Left cardiac atrium (tissue), 4 donors: ENCODE measurements around the gene STN1. TPM values are rescaled to one million over a fixed set of nuclear protein-coding genes. Genes with fewer than 3 reads are reported as not detected.

ENCODE experiments used
- ATAC-seq, 2 donors: fragments of 200-7000 bp; cut with Tn5 transposase; one replicate each; pipeline ENCODE4 v1.9.1; 2020; ENCODE audit warnings: mild to moderate bottlenecking in 2 of 2, moderate library complexity in 2 of 2
- DNase-seq: peaks from one replicate; pipeline ENCODE4 v3.0.0-alpha.2; 2020
- intact Hi-C, 2 donors: fragments of 100-400 bp; cut with DNase I; formaldehyde crosslinking; loops; one replicate each; pipeline versions ENCODE4 v1.14.1 to v1.15.1; 2022 to 2023
- total RNA-seq, 2 donors: library from RNA; stranded (reverse); fragmentation: NEBNext Ultra II Directional; extraction: Animal tissue kit (Norgen Biotek cat#: 25700); gene quantifications; one replicate each; pipeline ENCODE4 v1.2.1, GENCODE V29; 2021
- donor health status: DM: no; HTN: yes; CAD: no.
- donor health status: DM: no; HTN: yes; CAD: no; lungs with severe emphysema.
- donor health status: DM: yes; HTN: yes; CAD: no.
- donor health status: Dilated cardiomyopathy.

Gene STN1
- total RNA-seq, 2 donors from 2014 or later: 26.7 to 28.5 TPM

DNA sequence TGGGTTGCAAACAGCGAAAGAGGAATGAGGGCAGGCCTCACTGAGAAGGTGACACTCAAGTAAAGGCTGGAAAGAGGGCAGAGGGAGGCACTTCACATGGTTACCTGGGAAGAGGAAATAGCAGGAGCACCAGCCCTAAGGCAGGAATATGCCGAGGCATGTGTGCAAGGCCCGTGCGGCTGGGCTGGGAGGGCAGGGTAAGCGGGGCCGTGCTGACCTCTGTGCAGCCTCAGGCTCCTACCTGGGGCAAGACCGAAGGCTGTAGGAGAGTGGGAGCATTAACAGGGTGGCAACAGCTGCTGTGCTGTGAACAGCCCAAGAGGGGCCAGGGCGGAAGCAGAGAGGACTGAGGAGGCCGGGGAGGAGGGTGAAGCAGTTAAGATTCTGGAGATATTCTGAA lies 38.6 kb downstream of the STN1 start:
- no peak for DNase-seq
- intact Hi-C loops: no loop called here
- ATAC-seq: no peak

DNA sequence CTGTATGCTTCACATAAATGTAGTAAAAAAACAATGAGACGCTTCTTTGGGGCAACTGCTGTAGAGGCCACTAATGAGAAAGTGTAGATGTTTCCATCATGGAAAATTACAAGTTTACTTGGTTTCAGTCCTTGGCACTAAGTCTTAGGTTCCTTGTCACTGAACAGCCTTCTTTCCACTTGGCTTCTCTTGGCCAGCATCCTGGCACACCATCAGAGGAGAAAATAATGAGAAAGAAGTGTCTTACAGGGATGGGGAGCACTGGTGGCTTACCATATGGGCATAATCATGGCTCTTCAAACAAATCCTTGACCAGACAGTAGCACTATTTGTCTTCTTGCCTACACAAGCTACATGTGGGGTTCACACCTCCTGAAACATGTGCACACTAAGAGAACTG lies 40.1 kb downstream of the STN1 start:
- intact Hi-C loops: no loop called here
- ATAC-seq (no peak), DNase-seq (no peak)

DNA sequence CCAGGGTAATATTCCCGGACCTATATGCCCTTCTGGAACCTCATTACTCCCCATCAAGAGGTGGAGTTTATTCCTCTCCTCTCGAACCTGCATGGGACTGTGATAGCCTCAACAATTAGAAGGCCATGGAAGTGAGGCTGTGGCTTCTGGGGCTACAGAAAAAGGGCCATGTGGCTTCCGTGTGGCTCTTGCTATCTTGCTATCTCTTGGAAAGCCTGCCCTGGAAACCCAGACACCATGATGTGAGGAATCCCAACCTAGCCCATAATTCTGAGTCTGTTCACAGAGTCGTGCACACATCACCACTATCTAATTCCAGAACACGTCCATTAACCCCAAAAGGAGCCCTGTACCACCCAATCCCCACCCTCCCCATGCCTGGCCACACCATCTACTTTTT lies 41.8 kb downstream of the STN1 start:
- DNase-seq: no peak
- intact Hi-C loops: no loop called here
- ATAC-seq: no peak

DNA sequence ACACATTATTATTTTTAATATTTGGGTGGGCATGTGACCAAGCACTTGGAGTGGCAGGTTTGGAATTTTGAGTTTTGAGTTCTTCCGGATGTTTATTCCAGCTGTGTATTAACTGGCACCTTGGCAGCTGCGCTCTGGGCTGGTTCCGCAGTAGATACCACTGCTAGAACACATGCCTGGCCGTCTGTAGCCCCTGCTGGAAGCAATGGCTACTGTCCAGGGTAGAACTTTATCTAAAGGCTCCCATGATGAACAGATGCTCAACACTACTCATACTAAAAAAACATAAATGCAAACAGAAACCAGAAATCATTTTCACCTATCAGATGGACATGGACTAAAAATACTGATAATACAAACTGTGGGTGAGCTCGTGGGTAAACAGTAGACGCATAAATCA lies 43.3 kb downstream of the STN1 start:
- no peak for ATAC-seq
- DNase-seq: no peak
- intact Hi-C loops: no loop called here

DNA sequence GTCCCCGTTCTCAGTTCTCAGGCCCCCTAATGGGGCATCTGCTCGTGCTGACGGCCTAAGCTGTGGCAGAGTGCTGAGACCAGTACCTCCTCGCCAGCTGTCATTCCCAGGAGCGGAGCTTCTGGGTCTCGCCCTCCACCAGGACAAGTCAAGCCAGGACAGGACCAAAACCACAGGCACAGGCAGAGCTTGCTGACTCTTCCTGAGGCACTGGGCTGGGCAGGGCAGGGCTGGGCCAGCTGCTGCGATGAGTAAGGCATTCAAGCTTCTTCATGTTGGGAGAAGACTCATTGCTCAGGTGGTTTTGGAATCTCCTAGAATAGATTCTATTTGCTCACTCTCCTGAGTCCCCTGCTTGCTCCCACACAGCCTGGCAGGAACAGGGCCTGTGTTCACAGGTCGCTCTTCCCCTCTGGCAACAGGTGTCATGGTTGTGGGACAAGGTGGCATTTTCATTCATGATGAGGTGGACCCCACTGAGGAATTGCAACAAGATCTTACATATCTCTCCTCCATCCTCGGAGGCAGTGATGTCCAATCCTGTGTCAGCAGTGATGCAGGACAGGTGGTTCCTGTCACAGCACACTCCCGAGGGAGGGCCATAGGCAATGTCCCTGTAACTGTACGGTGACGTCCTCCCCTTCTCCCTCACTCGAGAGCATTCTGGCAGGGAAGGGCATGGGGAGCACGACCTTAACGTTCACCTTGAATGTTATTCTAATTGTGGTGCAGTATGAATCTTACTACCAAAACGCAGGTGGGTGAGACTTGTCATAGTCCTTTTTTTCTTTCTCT lies 45.6 kb downstream of the STN1 start:
- intact Hi-C loops: no loop called here
- DNase-seq: no peak
- ATAC-seq: no peak

DNA sequence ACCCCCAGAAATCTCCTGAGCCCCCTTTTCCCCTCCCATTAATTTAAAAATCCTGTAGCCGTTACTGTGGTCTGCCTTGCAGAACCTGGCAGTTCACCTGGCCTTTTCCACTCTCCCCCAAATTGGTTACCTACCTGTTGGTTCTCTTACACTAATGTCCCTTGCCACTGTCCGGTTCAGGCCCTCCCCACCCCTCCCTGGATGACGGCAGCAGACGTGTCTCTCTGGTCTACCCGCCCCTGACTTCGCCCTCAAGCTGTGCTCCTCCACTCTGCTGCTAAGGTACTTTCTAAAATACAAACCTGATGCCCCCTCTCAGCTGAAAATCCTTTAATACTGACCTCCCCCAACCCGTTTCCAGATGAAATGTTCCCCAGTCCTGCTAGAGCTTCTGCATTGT lies 47.0 kb downstream of the STN1 start:
- ATAC-seq (no peak), DNase-seq (no peak)
- intact Hi-C loops: no loop called here

DNA sequence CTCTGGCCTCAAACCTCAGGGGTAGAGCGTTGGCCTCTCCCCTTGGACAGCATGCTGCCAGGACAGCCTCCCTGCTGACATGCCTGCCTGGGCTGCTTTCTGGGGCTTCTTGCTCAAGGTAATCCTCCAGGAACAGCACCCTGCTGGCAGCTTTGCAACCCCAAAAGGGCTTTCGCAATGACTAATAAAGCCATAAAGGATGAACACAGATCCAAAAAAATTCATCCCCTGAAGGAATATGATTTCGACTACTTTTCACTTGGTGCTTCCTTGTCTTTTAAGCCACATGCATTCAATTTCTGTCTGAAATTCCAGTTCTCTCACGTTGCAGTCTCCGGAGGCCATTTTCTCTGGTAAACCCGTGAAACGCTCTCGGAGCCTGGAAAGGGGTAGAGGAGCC lies 47.5 kb downstream of the STN1 start:
- ATAC-seq (peak in 1 of 2 donors; percentile 76), DNase-seq (no peak)
- intact Hi-C loops: no loop called here

DNA sequence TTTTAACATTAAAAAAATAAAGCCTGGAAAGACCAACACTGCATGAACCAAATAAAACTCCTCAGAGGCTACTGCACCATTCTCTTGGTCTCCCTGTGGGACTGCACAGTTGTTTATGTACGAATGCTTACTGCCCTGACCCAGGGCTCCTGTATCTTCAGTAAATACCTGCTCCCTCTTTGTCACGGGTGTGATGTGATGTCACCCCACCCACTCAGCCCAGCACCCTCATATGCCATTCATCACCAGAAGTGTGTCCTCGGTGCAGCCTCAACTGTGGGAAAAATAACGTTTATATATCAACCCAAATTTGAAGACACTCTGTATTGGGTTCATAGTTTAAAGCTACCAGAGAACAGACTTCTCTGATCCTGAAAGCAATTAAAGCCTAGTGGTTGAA lies 48.6 kb downstream of the STN1 start:
- no peak for ATAC-seq
- intact Hi-C loops: loop anchor here in 1 of 2 donors (10.0 kb wide), 1 partner anchor 265 kb away; no protein-coding TSS in a partner anchor

DNA sequence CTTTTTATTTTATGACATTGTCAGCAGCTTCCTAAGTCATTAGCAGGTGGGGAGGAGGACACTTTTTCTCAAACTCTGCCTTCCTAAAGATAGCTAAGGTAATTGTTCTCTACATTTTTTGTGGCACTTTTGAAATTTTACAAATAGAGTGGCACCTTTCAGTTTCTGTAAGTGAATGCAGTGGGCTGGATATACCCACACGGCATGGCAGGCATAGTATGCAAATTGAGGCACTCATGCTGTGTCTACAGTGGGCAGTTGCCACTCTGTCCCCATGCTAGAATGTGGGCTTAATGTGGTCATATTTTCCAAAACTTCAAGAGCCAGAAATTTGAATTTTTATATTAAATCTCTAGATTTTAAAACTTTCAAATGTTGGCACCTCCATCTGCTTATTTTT lies 49.8 kb downstream of the STN1 start:
- ATAC-seq (no peak), DNase-seq (no peak)
- intact Hi-C loops: loop anchor here in 1 of 2 donors (10.0 kb wide), 1 partner anchor 263 kb away; no protein-coding TSS in a partner anchor

More for the DNA sequence above, 48.6 kb downstream of the STN1 start:
- DNase-seq: no peak

DNA sequence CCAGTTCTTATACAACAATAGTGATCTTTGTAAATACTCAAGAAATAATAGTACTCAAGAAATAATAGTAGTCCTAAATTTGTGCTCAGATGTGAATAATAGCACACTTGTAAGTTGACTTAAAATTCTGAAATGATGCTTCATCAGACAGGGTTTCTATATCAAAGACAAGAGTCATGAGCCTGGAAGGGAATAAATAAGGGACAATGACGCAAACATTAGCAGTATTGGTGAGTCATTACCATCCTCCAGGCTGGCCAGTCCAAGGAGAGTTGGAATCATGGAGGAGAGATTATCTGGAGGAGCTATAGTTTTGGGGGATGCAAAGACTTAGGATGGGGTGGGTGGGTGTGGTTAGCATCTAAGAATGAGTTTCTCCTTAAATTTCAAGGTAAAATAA lies 56.5 kb downstream of the STN1 start:
- no peak for ATAC-seq
- DNase-seq: no peak
- intact Hi-C loops: loop anchor here in 1 of 2 donors (10.0 kb wide), 1 partner anchor 257 kb away; no protein-coding TSS in a partner anchor

DNA sequence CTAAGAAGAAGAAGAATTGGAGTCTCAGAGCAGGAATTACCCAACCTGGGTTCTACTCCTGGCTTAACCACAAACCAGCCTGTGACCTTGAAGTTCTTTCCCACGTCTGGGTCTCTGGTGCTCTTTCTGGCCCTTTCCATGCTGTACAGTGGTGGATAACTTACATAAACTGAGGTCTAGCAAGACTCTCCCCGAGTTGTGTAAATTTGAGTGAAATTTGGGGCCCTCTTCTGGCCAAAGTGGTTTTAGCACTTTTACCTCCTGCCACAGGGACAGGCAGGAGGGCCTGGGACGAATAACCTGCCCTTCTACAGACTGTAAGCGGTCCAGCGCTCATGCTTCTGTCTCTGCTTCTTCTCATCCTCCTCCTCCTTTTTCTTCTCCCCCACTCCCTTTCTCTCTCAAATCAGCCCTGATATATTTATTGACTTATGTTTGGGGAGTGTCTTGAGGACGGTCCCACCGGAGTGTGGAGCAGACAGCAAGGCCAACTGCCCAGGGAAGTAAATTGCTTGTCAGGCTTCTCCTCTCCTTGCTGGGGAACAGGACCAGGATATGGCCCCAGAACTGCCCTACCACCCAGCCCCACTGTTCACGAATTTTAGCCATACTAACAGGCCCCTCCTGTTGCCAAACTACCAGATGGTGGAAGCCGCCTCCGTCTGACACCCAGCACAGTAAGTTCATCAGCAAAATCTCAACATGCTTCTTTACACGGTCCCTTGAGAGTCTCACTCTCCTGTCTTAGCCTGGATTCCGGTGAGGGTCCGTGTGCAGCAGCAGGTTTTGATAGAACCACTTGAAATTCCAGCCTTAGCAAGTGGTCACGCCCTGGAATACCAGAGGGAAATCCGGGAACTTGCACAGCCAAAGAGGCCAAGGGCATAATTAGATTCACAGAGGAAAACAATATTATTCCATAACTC lies 58.6 kb downstream of the STN1 start:
- intact Hi-C loops: loop anchor here (2.0 to 10.0 kb wide), 5 partner anchors 75 to 255 kb away; no protein-coding TSS in a partner anchor
- peak; percentile 62 to 71 for ATAC-seq
- no peak for DNase-seq

DNA sequence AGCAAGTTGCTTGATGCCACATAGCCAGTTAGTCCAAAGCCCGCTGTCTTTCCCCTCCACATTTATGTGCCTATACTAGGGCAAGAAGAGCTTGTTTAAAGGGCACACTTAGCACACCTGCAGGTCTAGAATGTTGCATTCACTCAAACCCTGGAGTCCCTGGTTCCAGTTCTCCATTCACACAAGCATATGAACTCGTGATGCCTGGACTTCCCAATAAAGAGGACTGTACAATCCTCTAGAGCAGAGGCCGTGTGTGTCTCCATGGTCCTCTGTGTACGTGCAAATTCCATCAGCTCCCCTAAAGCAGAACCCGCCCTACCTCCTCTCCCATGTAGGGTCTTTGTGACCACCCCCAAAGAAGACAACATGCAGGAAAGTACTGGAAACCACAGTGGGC lies 59.6 kb downstream of the STN1 start:
- no peak for DNase-seq
- intact Hi-C loops: loop anchor here (2.0 to 10.0 kb wide), 4 partner anchors 74 to 146 kb away; no protein-coding TSS in a partner anchor
- ATAC-seq: no peak

DNA sequence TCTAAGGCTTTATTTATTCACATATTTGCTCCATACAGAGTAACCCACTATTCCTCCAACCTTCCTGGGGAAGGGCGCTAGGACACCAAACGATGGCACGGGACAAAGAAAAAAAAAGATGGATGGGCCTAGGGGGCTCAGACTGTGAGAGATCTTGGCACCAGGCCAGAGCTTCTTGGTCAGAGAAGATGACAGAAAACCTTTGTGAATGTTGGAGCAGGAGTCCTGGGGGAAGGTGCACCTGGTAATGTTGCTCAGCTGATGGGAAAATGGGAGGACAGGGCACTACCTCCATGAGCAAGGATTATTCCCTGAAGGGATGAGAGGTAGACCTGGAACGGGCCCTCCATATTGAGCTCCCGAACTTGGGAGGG lies 61.2 kb downstream of the STN1 start:
- DNase-seq (no peak), ATAC-seq (no peak)
- intact Hi-C loops: loop anchor here (10.0 kb wide), 2 partner anchors 72 to 82 kb away; no protein-coding TSS in a partner anchor

DNA sequence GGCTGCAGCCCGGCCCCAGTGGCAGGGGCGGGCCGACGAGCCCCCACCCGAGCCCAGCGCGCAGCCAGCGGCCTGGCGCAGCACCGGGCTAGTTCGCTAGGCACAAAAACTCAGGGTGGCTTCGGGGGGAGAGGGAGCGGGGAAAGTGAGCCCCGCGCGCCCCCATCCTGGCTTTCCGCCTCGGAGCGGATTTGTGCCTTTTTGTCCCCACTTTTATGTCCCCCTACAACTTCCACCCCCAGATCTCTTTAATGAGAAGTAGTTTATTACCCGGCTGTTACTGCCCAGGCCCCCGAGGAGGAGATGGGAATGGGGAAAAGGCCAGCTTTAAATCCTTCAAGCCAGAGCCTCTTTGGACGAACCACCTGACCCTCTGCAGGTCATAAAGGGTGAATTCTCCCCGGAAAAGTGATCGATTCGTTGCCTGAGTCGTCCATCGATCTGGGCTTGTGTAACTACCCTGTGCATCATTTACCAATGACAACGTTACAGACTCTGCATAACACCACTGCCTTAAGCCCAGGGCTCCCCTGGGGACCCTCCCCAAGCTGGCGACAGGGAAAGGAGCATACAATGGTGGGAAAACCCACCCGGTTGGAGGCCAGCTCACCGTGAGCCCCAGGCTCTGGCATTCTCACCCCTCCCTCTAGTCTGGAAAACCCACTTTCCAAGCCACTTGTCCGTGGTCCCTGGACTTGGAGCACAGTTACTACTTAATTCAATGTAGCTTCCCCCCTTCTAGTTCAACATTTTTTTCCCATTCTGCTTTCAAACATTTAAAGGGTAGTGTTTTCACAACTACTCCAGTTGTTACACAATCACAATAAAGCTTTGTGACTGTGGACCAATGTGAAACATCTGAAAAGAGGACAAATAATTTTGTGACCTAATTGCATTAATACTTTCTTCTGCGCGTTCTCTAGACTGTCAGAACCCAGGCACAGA lies 61.9 kb downstream of the STN1 start:
- intact Hi-C loops: loop anchor here (10.0 kb wide), 2 partner anchors 71 to 81 kb away; no protein-coding TSS in a partner anchor
- DNase-seq (no peak), ATAC-seq (no peak)

DNA sequence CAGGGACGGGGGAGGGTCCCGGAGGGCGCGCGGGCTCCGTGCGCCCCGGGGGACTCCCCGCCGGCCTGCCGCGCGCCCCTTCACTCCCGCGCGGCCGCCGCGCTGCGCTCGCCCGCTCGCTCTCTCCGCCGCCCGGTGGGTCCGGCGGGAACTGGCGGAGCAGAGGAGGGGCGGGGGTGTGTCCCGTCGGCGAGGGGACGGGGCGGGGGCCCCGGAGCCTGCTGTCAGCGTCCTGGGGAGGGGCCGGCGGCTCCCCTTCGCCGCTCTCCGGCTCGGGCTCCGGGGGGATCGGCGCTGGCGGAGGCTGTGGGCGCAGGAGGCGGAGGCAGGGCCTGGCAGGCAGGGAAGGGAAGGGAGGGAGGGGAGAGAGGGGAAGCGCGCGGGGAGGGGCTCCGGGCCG lies 62.6 kb downstream of the STN1 start, which contains the start of gene SH3PXD2A:
Gene SH3PXD2A, minus strand, starts transcription at position 153 of the 400 bp plus-strand sequence. CDS start 310 bp downstream, outside the sequence.
- intact Hi-C loops: loop anchor here (10.0 kb wide), 2 partner anchors 71 to 81 kb away; no protein-coding TSS in a partner anchor
- ATAC-seq (peak; percentile 21 to 42), DNase-seq (peak; percentile 64)

DNA sequence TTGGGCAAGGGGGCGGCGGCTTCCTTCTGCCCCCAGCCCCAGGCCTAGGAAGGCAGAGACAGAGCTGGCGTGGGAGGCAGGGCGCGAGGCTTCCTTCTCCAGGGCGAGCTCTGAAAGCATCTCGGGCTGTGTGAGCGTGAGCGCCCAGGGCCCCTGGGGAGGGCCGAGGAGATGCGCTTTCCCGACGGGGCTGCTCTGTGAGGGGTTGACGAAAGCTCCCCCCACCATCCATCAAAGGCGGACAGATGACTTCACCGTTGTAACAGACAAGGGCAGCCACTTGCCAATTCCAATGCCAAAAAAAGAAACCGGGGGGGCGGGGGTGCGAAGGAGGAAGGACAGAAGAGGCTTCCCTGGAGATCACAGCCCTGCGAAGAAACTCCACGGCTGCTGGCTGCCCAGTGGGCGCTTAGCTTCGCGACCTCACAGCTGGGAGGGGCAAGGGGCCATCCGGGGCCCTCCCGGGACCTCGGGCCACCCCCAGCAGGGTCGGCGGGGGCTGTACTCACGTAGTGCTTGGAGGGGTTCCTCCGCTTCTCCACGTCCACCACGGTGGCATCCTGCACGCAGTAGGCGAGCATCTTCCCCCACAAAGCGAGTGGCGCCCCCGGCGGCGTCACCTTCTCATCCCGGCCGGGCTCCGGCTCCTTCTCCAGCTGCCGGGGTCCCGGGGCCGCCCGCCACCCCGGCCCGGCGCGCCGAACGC lies 63.1 kb downstream of the STN1 start:
- intact Hi-C loops: loop anchor here (10.0 kb wide), 2 partner anchors 70 to 80 kb away; no protein-coding TSS in a partner anchor
- ATAC-seq (peak; percentile 17 to 22), DNase-seq (peak; percentile 65)

DNA sequence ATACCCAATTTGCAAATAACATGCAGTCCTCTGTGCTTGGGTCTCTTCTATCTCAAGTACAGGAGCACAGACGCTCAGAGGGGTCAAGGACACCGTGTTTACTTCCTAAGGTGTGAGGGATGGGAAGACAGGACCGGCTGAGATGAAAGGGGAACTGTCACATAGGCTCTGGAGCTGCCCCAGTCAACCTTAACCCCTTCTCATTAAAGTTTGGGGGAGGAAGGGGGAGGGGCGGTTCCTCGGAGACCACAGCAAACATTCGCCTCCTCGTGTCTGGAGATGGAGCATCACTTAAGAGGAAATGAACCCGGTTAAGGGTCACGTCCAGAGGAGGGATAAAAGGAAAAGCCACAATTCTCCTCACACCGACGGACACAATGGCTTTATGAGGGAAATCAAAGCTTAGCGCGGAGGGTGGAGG lies 63.7 kb downstream of the STN1 start:
- intact Hi-C loops: loop anchor here (10.0 kb wide), 2 partner anchors 69 to 79 kb away; no protein-coding TSS in a partner anchor
- ATAC-seq: peak in 1 of 2 donors; percentile 1

More for the DNA sequence above, 63.7 kb downstream of the STN1 start:
- no peak for DNase-seq
